GM12874 (cell line): ENCODE data around the gene NSL1.

Experiments
- TF ChIP-seq, protein P1 (sequence below): IDR thresholded peaks from 2 replicates; pipeline ENCODE4 v1.5.1; 2011; ENCODE audit warnings: low read depth, mild to moderate bottlenecking, control low read depth, low read length, moderate library complexity; ENCODE audit not compliant: insufficient read depth

NSL1 gene

DNA sequence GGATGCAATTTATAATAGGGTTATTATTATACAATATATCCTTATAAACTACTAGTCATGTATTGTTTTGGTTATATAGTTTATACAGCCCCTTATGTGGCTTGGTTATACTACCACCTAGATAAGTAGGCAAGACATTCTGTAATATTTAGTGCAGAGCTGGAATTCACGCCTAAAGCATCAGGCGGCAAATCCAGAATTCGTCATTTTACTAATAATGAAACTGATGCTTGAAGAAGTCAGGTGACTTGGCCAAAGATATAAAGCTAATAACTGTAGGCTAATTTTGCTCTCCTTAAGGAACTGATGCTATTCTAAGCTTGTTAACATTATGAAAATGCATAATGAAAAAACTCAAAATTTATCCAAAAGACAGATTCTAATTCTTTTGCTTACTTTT, 10.8 kb downstream of the NSL1 start:
- TF ChIP-seq, protein P1, sequence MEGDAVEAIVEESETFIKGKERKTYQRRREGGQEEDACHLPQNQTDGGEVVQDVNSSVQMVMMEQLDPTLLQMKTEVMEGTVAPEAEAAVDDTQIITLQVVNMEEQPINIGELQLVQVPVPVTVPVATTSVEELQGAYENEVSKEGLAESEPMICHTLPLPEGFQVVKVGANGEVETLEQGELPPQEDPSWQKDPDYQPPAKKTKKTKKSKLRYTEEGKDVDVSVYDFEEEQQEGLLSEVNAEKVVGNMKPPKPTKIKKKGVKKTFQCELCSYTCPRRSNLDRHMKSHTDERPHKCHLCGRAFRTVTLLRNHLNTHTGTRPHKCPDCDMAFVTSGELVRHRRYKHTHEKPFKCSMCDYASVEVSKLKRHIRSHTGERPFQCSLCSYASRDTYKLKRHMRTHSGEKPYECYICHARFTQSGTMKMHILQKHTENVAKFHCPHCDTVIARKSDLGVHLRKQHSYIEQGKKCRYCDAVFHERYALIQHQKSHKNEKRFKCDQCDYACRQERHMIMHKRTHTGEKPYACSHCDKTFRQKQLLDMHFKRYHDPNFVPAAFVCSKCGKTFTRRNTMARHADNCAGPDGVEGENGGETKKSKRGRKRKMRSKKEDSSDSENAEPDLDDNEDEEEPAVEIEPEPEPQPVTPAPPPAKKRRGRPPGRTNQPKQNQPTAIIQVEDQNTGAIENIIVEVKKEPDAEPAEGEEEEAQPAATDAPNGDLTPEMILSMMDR: no peak

DNA sequence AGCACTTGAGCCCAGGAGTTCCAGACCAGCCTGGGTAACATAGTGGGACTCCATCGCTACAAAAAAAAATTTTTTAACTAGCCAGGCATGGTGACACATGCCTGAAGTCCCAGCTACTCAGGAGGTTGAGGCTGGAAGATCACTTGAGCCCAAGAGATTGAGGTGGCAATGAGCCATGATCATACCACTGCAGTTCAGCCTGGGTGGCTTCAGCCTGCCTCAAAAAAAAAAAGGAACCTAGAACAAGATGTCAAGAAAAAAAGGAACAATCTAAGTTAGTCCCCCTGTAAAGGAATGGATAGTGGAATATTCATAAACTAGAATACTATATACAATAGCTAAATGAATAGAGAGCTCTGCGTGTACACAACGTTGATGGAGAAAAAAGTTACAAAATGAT, 14.4 kb downstream of the NSL1 start:
- TF ChIP-seq, protein P1: no peak

DNA sequence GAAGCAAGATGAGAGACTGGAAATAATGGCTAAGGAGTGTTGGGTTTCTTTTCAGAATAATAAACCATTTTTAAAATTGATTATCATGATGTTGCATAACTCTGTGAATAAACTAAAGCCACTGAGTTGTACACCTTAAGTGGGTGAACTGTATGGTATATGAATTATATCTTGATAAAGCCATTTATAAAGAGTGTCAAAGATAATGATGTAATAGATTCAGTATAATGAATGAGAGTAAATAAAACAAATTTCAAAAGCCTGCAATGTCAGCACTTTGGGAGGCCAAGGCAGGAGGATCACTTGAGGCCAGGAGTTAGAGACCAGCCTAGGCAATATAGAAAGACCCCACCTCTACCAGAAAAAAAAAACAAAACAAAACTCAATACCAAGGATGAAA, 16.3 kb downstream of the NSL1 start:
- TF ChIP-seq, protein P1: no peak

DNA sequence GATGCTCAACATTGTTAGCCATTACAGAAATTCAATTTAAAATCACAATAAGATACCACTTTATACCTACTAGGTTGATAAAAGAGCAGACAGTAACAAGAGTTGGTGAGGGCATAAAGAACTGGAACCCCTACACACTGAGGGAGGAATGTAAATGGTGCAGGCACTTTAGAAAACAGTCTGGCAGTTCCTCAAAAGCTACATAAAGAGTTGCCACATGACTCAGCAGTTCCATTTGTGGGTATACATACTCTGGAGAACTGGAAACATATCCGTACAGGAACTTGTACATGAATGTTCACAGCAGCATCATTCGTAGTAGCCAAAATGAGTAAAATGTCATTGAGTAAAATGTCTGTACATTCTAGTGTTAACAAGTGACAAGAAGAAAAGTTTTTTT, 17.0 kb downstream of the NSL1 start:
- TF ChIP-seq, protein P1: no peak

DNA sequence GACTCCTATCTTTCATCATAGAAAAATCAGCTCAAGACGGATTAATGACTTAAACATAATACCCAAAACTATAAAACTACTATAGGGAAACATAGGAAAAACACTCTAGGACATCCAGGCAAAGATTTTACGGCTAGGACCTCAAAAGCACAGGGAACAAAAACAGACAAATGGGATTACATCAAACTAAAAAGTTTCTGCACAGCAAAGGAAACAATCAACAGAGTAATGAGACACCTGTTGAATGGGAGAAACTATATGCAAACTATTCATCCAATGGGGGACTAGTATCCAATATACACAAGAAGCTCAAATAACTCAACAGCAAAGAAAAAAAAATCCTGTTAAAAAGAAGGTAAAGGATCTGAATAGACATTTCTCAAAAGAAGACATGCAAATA, 18.6 kb downstream of the NSL1 start:
- TF ChIP-seq, protein P1: no peak

DNA sequence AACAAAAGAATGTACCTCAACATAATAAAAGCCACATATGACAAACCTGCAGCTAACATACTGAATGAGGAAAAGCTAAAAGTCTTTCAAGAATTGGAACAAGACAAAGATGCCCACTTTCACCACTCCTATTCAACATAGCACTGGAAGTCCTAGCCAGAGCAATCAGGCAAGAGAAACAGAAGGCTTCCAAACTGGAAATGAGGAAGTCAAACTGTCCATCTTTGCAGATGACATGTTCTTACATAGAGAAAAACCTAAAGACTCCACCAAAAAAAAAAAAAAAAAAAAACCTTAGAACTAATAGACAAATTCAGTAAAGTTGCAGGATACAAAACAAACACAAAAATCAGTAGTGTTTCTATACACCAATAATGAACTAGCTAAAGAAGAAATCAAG, 20.2 kb downstream of the NSL1 start:
- TF ChIP-seq, protein P1: no peak

DNA sequence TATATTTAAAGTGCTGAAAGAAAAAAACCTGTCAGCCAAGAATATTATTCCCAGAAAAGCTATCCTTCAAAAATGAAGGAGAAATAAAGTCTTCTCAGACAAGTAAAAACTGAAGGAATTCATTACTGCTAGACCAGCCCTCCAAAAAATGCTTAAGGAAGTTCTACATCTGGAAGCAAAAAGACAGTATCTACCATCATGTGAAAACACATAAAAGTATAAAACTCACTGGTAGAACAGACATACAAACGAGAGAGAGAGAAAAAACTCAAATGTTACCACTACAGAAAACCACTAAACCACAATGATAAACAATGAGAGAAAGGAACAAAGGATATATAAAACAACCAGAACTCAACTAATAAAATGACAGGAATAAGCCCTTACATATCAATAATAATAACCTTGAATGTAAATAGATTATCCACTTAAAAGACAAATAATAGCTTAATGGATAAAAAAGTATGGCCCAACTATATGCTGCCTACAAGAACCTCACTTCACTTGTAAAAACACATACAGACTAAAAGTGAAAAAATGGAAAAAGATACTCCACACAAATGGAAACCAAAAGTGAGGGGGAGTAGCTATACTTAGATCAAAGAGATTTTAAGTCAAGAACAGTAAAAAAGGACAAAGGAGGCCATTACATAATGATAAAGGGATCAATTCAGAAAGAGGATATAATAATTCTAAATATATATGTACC, 22.0 kb downstream of the NSL1 start:
- TF ChIP-seq, protein P1: no peak

DNA sequence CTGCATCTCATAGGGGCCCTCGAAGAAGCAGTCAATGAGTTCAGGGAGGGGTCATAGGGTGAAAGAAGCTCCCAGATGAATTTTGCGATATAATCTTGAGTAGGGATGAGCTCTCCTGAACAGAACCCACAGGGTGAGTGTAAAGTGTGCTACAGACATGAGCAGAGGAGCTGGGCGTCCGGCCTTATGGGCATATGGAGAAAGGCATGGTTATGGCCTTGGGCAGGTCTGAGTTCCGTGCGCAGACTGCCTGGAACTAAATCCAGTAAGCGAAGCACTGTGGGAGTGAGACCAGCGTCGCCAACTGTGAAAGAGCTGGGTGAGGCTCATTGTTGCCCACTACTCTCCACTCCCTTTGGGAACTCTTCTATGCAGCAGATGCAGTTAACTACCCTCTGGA, 28.7 kb downstream of the NSL1 start:
- TF ChIP-seq, protein P1: no peak
